Measurements from ENCODE around the gene MVK.

DNA sequence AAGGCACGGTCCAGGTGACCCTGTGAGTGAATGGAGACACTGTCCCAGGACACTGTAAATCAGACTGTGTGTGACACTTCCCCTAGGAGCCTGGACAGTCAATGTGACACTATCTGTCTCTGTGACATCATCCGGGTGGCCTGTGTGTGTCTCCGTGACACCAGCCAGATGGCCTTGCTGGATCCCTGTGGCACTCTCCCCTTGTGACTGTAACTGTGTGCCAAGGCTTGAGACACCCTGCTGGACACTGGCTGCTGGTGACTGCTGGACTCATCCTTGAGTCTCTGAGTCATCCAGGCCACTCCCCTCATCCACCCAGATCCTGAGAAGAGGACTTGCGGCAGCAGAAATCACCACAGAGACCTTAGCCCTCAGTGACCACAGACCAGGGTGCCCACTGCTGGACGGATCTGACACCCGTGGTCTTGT, 51.6 kb downstream of the MVK start:
- TF ChIP-seq, protein P1, sequence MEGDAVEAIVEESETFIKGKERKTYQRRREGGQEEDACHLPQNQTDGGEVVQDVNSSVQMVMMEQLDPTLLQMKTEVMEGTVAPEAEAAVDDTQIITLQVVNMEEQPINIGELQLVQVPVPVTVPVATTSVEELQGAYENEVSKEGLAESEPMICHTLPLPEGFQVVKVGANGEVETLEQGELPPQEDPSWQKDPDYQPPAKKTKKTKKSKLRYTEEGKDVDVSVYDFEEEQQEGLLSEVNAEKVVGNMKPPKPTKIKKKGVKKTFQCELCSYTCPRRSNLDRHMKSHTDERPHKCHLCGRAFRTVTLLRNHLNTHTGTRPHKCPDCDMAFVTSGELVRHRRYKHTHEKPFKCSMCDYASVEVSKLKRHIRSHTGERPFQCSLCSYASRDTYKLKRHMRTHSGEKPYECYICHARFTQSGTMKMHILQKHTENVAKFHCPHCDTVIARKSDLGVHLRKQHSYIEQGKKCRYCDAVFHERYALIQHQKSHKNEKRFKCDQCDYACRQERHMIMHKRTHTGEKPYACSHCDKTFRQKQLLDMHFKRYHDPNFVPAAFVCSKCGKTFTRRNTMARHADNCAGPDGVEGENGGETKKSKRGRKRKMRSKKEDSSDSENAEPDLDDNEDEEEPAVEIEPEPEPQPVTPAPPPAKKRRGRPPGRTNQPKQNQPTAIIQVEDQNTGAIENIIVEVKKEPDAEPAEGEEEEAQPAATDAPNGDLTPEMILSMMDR (IDR thresholded peaks at IDR 0.05): no peak
- TF ChIP-seq POLR2A (IDR thresholded peaks at IDR 0.05): no peak

All from breast epithelium (tissue), 3 donors.